Epithelial cell of esophagus (primary cell): ENCODE data around the gene DIP2C.
A peak's percentile ranks its signal among the peaks of the same experiment; 100 is the strongest.

Source experiments
- DNase-seq: peaks from one replicate; pipeline ENCODE4 v3.0.0; 2010; ENCODE audit warnings: low read depth
- H3K4me3 ChIP-seq: 2 replicates; pipeline ENCODE4 v1.5.1; 2011; ENCODE audit warnings: mild to moderate bottlenecking, low read length, control low read depth
- TF ChIP-seq, protein P1 (sequence below): IDR thresholded peaks from 2 replicates; pipeline ENCODE4 v1.5.1; 2011; ENCODE audit warnings: low read depth, mild to moderate bottlenecking, low read length, control low read depth, inconsistent platforms; ENCODE audit not compliant: insufficient read depth; ENCODE audit errors: missing control alignments

Gene DIP2C

DNA sequence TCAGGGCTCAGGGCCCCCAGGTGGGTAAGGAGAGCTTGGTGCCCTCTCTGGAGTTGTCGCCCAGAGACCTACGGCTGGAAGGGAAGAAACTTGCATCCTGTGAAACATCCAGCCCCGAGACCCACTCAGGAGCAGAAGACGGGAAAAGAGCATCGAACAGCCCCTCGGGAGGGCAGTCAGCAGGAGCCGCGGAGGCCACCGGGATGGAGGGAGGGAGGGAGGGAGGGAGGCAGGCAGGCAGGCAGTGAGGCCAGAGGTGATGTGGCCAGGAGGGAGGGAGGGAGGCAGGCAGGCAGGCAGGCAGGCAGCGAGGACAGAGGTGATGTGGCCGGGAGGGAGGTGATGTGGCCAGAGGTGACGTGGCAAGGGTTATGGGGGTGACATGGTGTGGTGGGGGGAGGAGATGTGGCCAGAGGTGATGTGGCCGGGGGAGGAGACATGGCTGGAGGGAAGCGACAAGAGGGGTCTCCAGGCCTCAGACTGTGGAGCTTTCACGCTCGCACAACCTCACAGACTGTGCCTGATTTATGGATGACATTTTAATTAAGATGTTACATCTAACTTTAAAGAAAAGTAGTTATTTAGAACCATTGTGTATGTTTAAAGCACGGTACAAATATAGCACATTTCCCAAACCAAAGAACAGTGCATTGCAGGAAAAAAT is 141.1 kb downstream of the DIP2C start:
- no peak overlapping the region for H3K4me3 ChIP-seq
- no peak for DNase-seq
- TF ChIP-seq, protein P1, sequence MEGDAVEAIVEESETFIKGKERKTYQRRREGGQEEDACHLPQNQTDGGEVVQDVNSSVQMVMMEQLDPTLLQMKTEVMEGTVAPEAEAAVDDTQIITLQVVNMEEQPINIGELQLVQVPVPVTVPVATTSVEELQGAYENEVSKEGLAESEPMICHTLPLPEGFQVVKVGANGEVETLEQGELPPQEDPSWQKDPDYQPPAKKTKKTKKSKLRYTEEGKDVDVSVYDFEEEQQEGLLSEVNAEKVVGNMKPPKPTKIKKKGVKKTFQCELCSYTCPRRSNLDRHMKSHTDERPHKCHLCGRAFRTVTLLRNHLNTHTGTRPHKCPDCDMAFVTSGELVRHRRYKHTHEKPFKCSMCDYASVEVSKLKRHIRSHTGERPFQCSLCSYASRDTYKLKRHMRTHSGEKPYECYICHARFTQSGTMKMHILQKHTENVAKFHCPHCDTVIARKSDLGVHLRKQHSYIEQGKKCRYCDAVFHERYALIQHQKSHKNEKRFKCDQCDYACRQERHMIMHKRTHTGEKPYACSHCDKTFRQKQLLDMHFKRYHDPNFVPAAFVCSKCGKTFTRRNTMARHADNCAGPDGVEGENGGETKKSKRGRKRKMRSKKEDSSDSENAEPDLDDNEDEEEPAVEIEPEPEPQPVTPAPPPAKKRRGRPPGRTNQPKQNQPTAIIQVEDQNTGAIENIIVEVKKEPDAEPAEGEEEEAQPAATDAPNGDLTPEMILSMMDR: no peak

DNA sequence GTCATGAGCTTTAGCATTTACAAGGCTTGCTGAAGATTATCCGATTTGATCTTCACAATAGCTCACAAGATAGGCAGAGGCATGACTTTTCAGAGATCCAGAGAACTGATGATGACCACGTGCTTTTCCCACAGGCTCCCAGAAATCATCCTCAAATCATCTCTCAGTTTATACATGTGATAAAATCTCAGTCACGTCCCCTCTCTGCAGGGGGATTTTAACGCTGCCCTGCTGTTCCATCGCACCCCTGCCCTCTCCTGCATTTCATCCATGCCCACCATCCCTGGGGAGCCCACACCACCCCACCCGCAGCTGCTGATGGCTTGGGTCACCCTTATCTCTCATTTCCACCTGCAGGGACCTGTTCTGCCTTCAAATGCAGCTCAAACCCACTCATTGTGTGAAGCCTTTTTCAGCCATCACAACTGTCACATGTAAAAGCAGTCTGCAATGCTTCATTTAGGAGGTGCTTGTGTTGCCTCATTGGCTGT is 141.8 kb downstream of the DIP2C start:
- TF ChIP-seq, protein P1: no peak
- DNase-seq: no peak
- H3K4me3 ChIP-seq: no peak overlapping the region

- DNase-seq: peak; percentile 59
- H3K4me3 ChIP-seq: no peak overlapping the region
- TF ChIP-seq, protein P1: no peak
These were observed 142.4 kb downstream of the DIP2C start for GRCh38 chr10:546971-547590.

GRCh38 chr10:546451-546850 is 143.0 kb downstream of the DIP2C start:
- TF ChIP-seq, protein P1: no peak
- DNase-seq: no peak
- no peak overlapping the region for H3K4me3 ChIP-seq

- H3K4me3 ChIP-seq: no peak overlapping the region
- no peak for DNase-seq
- TF ChIP-seq, protein P1: no peak
These were observed 145.3 kb downstream of the DIP2C start for GRCh38 chr10:543862-544822.

DNA sequence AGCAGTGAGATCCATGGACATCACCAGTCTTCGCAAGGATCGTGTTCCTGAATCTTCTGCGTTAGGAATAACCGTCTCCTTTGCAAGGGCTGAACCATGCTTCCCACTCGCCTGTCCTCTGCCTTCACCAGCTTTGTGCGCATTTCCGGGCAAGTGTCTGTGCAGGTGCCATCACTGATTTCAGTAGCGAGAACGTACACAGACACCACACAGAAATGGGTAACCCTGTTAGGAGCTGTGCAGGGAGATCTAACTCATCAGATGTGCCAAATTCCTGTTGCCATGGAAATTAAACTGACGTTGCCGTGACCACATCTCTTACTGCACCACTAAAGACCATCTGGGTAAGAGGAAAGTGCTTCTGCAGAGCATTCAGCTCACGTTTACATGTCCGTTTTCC is 146.3 kb downstream of the DIP2C start:
- DNase-seq: no peak
- TF ChIP-seq, protein P1: no peak
- no peak overlapping the region for H3K4me3 ChIP-seq
